HG02884 (cell line): ENCODE measurements around the gene DDI2.
"Not testable (repeated sequence)": the region's sequence is repeated elsewhere in the genome, so short reads cannot be mapped to it uniquely, and the experiment has no call there.

Source experiments
- ATAC-seq: cut with Tn5 transposase; IDR thresholded peaks from one replicate; pipeline ENCODE4 v1.9.1; 2021; ENCODE audit warnings: mild to moderate bottlenecking, moderate library complexity; ENCODE audit not compliant: unreplicated experiment

DDI2 gene

GRCh38 chr1:15633756-15634420, 16.6 kb downstream of the DDI2 start:
- no peak for ATAC-seq

GRCh38 chr1:15636436-15636835, 19.2 kb downstream of the DDI2 start:
- no peak for ATAC-seq

- no peak for ATAC-seq
Measured at GRCh38 chr1:15637826-15638225, 20.6 kb downstream of the DDI2 start.

- no peak for ATAC-seq
Measured at GRCh38 chr1:15639262-15639661, 22.0 kb downstream of the DDI2 start.

- no peak for ATAC-seq
Measured at GRCh38 chr1:15639931-15640330, 22.7 kb downstream of the DDI2 start.

- no peak for ATAC-seq
Measured at GRCh38 chr1:15640667-15641066, 23.4 kb downstream of the DDI2 start.

- ATAC-seq = no peak
Measured at GRCh38 chr1:15649937-15650336, 32.7 kb downstream of the DDI2 start.

GRCh38 chr1:15650433-15650832, 33.2 kb downstream of the DDI2 start:
- no peak for ATAC-seq

GRCh38 chr1:15652130-15652529, 34.9 kb downstream of the DDI2 start:
- ATAC-seq = not testable (repeated sequence)

DNA sequence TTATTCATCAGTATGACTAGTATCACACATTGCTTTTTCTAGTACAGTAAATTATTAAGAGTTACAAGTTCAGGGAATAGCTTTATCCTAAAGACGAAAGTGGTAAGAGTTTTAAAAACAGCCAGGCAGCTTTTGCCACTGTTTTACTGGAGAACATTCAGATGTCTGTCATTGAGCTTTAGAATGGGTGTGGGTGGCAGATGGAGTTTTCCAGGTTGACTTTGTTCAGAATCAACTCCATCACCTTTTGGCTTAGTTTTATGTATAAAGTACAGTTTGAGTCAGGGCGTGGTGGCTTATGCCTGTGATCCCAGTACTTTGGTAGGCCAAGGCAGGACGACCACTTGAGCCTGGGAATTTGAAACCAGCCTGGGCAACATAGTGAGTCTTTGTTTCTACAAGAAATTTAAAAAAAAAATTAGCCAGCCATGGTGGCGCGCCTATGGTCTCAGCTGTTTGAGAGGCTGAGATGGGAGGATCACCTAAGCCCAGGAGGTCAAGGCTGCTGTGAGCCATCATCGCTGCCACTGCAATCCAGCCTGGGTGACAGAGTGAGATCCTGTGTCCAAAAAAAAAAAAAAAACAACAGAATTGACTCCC, 36.9 kb downstream of the DDI2 start:
- ATAC-seq = no peak

DNA sequence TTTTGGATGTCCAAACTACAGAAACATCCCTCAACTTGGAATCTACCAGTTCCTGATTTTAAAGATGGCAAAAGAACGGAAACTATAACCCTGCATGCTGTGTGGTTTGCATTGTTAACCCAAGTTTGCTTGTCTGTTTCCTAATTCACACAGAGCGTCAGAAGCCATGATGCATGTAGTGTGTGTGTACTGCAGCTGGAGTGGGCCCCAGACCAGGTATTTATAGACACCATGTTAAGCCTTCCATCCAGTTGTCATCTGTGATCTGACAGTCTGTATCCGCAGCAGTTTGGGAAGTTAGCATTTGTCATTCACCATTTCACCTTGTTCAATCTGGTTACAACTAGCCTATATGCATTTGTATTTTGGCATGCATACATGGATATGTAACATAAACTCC, 39.2 kb downstream of the DDI2 start:
- ATAC-seq = no peak

- no peak for ATAC-seq
Measured at GRCh38 chr1:15657021-15657420, 39.8 kb downstream of the DDI2 start.

- ATAC-seq = no peak
Measured at GRCh38 chr1:15660151-15660550, 42.9 kb downstream of the DDI2 start.

- no peak for ATAC-seq
Measured at GRCh38 chr1:15662477-15662876, 45.2 kb downstream of the DDI2 start.

DNA sequence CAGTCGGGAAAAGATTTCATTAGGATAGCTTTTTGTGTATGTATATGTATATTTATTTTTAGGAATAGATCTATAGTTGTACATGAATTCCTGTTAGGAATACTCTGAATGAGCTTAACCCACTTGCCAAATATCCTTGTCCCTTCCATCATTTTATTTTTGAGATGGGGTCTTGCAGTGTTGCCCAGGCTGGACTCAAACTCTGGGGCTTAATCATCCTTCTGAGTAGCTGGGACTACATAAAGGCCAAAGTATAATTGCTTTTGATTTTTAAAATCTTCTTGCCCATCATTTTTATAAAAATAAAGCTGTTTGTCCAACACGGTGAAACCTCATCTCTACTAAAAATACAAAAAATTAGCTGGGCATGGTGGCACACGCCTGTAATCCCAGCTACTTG, 46.7 kb downstream of the DDI2 start:
- ATAC-seq = no peak

GRCh38 chr1:15667362-15667761, 50.1 kb downstream of the DDI2 start:
- no peak for ATAC-seq

DNA sequence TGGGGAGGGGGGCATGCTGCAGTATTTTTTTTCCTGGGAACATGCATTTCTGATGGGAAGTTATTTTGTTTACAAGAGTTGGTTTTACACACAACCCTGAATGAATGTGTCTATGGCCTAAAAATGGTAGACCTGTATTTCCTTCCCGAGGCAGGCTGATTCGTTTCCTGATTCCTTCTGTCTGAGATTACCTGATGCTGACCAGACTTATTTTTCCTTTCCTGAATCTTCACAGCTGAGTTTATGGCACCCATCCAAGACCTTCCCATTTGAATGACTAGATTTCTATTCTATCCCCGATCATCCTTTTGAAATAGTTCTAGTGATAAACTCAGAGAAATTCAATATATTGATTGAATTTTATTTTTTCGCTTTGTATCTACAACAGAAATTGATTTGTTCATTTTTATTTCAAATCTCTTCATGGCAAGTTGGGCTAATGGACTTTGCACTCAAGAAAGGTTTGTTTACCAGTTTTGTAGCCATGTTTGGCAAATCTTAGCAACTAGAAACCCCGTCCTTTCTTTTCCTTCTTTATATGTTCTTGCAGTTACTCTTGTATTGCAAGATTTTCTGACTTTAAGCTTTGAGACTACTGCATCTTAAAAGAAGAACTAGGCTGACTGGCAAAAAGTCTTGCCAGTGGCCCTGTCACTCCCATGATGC, 51.0 kb downstream of the DDI2 start:
- ATAC-seq = no peak

DNA sequence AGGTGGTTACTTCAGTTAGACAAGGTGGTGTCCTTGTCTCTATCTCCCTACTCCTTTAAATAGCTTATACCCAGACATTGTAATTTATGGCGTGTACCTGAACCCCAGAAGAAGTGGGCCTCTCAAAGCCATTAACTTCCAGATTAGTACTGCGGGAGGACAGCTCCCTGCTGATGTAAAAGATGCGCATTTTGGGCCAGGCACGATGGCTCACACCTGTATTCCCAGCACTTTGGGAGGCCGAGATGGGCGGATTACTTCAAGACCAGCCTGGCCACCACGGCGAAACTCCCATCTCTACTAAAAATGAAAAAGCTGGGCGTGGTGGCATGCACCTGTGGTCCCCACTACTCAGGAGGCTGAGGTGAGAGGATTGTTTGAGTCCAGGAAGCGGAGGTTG, 51.8 kb downstream of the DDI2 start:
- no peak for ATAC-seq

- ATAC-seq = no peak
Measured at GRCh38 chr1:15669864-15670263, 52.6 kb downstream of the DDI2 start.

DNA sequence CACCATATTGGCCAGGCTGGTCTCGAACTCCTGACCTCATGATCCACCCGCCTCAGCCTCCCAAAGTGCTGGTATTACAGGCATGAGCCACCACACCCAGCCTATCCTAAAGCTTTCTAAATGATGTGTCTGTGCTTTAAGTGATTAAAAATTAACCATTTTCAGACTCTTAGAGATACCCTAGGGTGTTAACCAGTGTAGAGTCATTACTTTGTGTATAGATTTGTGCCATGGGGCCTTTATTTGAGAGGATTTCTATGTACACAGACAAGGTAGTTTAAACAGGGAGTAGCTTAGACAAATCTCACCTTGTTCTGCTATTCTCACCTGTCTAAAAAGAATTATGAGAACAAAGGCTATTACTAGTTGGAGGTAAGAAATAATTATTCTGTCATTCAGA, 54.2 kb downstream of the DDI2 start:
- ATAC-seq = no peak

GRCh38 chr1:15674386-15675159, 57.3 kb downstream of the DDI2 start:
- no peak for ATAC-seq

DNA sequence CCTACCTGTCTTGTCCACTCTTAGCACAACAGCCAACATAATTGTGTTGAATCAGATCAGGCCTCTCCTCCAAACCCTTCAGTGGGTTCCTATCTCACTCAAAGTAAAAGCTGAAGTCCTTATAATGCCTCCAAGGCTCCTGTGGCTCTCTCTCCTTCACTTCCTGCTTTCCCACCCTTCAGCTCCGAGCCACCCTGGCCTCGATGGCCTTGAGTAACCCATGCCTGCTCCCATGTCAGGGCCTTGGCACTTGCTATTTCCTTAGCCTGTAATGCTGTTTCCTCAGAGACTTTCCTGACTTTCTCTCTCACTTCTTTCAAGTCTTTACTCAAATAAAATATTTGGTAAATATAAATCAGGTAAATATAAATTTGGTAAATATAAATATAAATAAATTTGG, 58.8 kb downstream of the DDI2 start:
- ATAC-seq = no peak
